Stimulated activated CD8-positive, alpha-beta memory T cell treated with anti-CD3 and anti-CD28 coated beads, Interleukin-4, amount 100 ng/mL, for 4 hours (primary cell): ENCODE measurements around the gene NEK9.

Experiments used
- DNase-seq, 2 donors: peaks; one replicate each; pipeline ENCODE4 v3.0.0-alpha.2; 2020; ENCODE audit warnings: low read depth in 2 of 2, low spot score in 1 of 2

Gene NEK9

GRCh38 chr14:75113932-75114539 is 12.8 kb downstream of the NEK9 start:
- no peak for DNase-seq

GRCh38 chr14:75109877-75110276 is 17.0 kb downstream of the NEK9 start:
- no peak for DNase-seq

GRCh38 chr14:75107186-75107585 is 19.7 kb downstream of the NEK9 start:
- no peak for DNase-seq

GRCh38 chr14:75101491-75101890 is 25.4 kb downstream of the NEK9 start:
- no peak for DNase-seq

GRCh38 chr14:75098682-75099081 is 28.2 kb downstream of the NEK9 start:
- DNase-seq, result no peak

- DNase-seq, result no peak
Observed at GRCh38 chr14:75098212-75098611, 28.6 kb downstream of the NEK9 start.

- no peak for DNase-seq
Observed at GRCh38 chr14:75096959-75097358, 29.9 kb downstream of the NEK9 start.

DNA sequence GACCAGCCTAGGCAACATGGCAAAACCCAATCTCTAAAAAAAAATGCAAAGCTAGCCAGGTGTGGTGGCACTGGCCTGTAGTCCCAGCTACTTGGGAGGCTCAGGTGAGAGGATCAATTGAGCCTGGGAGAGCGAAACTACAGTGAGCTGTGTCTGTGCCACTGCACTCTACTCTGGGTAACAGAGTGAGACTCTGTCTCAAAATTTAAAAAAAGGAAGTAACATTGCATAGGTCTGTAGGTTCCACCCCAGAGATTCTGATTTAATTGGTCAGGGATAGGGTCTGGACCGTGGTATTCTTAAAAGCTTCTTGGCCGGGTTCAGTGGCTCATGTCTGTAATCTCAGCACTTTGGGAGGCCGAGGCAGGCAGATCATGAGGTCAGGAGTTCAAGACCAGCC is 31.2 kb downstream of the NEK9 start:
- no peak for DNase-seq

DNA sequence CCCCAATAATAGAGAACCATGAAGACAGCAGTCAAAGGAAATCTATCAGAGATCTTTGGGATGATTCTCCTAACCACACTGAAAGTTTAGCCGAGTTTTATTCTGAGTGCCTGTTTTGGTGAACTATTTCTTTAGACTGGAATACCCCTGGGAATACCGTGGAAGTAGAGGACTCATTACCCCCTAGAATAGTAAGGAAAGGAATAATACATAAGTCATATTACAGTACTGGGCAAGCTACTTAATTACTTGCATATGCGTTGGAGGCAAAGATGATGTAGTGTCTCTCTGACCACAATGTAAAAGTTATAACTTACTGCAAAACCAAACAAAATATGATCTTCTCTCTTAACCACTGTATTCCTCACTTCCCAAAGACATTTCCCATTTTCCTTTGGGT is 32.0 kb downstream of the NEK9 start:
- no peak for DNase-seq

DNA sequence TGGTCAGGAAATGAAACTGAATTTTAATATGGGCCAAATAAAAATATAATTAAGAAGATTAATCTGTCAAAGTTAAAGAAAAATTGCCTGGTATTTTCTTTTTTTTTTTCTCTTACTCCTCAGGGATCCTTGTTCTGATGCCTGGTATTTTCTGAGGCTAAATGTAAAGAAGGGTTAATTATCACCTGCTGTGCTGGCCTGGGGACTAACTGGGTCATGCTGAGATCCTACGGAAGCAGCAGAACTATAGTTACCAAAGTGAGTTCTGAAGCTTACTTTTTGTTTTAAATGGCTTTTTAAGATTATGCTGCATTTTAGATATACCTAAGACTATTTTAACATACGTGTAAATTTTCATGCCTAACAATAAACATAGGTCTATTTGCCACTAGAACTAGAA is 34.1 kb downstream of the NEK9 start:
- no peak for DNase-seq

- no peak for DNase-seq
Observed at GRCh38 chr14:75091251-75091650, 35.6 kb downstream of the NEK9 start.

- DNase-seq, result no peak
Observed at GRCh38 chr14:75090353-75090752, 36.5 kb downstream of the NEK9 start.

DNA sequence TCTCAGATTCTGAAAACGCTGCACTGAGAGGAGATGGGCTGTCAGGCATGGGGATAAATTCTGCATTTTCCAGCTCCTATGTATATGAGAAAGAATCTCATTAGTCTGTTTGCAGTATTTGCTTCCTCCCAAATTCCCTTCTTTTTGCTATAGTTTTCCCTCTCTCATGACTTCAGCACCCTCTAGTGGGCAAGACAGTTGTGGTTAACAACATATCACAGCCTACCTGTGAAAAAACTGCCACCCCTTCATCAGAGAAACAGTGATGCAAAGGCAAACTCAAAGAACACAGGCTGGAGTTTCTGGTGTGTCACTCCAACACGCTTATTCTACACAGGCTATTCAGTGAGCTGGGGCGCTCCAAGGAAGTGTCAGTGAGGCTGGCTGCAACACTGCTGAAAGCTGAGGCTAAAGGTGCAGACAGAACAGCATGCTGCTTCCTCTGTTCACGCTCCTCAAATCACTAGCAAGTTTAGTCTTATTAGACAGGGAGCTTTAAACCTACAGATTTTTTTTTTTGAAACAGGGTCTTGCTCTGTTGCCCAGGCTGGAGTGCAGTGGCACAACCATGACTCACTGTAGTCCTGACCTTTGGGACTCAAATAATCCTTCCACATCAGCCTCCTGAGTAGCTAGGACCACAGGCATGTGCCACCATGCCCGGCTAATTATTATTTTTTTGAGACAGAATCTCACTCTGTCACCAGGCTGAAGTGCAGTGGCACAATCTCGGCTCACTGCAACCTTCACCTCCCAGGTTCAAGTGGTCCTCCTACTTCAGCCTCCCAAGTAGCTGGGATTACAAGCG is 38.1 kb downstream of the NEK9 start:
- peak in 1 of 2 donors; percentile 10 for DNase-seq

- no peak for DNase-seq
Observed at GRCh38 chr14:75088153-75088552, 38.7 kb downstream of the NEK9 start.

- DNase-seq, result no peak
Observed at GRCh38 chr14:75084513-75084912, 42.3 kb downstream of the NEK9 start.

DNA sequence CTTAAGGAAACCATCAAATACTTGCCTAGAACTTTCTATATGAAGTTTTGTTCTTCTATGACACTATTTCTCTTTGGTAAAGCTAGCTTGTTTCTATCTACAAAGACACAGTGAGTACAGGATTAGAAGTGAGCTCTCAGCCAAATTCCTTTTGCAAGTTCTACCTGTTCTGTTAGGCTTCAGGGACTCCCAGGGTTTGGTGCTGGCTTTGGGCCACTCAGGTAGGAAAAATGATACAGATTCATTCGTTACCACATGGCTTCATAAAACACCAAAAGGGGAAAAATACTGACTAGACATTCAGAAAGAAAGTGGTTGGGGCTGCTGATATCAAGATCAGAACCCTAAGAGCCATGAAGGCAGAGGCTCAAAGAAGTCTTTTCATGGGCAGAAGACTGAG is 43.6 kb downstream of the NEK9 start:
- DNase-seq, result no peak

GRCh38 chr14:75081660-75082229 is 45.1 kb downstream of the NEK9 start:
- no peak for DNase-seq

DNA sequence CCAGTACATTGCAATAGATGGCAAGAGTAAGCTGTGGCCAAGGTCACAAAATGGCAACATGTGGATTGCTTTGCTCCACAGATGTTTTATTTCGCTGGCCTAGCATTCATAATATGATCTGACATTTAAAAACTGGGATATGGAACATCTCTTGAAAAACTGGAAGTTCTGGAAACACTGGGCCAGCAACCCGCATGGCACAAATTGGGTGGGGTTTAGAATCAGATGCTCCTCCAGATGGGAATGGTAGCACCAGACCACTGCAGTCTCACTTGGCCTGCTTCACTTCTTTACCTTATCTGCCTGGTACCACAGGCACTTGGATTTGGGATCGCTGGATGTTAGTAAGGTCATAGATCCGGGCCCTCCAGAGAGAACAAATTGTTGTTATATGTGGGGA is 47.3 kb downstream of the NEK9 start:
- no peak for DNase-seq

DNA sequence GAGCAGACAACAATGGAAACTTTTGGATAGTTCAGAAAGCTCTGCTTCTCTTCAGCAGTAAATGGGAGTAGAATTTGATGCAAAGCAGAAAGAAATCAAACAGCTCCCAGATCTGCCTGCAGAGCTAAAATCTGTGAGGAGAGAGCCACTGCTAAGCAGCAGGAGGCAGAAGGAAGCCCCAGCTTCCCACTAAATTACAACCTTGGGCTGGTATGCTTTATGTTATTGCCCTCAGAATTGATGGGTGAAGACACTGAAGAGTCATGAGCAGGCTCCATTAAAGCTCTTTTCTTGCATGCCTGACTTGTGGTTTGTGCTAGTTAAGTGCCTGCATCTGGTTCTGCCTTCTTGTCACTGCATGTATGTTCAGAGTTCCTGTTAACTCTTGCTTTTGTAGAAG is 49.1 kb downstream of the NEK9 start:
- no peak for DNase-seq

- no peak for DNase-seq
Observed at GRCh38 chr14:75070383-75070782, 56.5 kb downstream of the NEK9 start.

- DNase-seq, result no peak
Observed at GRCh38 chr14:75069811-75070145, 57.1 kb downstream of the NEK9 start.

GRCh38 chr14:75069121-75069810 is 57.6 kb downstream of the NEK9 start, which contains the start of gene ZC2HC1C:
Gene ZC2HC1C (plus strand): TSS chr14:75069641. CDS start chr14:75070574, 933 bp downstream.
- DNase-seq, result peak; percentile 10 to 24
